Pancreas (tissue), 10 donors: ENCODE results near the gene NQO2. TPM values are rescaled to one million over a fixed set of nuclear protein-coding genes. Genes with fewer than 3 reads are reported as not detected.
"Not testable (repeated sequence)": the region's sequence is repeated elsewhere in the genome, so short reads cannot be mapped to it uniquely, and the experiment has no call there.

Experiments
- ATAC-seq, 4 donors: fragments of 200-7000 bp; cut with Tn5 transposase; one replicate each; pipeline versions ENCODE4 v1.8.0 to v1.9.1; 2020; ENCODE audit warnings: mild to moderate bottlenecking in 4 of 4, moderate library complexity in 4 of 4
- DNase-seq, 6 donors: peaks; one replicate each; pipeline ENCODE4 v3.0.0-alpha.2; 2020
- FAIRE-seq: peaks from 2 replicates; lab custom pipeline; 2012; peaks lifted over from hg19 to GRCh38; lab: Jason Lieb, UNC
- H3K27ac ChIP-seq, 4 donors: fragments of 200-600 bp; sonication (generic); 1 replicate in 3 of 4; 2 replicates in 1 of 4; pipeline versions ENCODE4 v1.5.0 to v1.8.0; 2020
- H3K27me3 ChIP-seq, 4 donors: fragments of 200-600 bp; one replicate each; pipeline ENCODE4 v1.8.0; 2021
- H3K36me3 ChIP-seq, 3 donors: fragments of 200-600 bp; sonication (generic) in 1 of 3; one replicate each; pipeline versions ENCODE4 v1.5.0 to v1.8.0; 2020 to 2021
- H3K4me1 ChIP-seq, 3 donors: fragments of 200-600 bp; one replicate each; pipeline ENCODE4 v1.8.0; 2021
- H3K4me3 ChIP-seq, 4 donors: fragments of 200-600 bp; sonication (generic) in 2 of 4; one replicate each; pipeline versions ENCODE4 v1.5.0 to v1.8.0; 2020 to 2021
- H3K9me3 ChIP-seq, 4 donors: fragments of 200-600 bp; one replicate each; pipeline ENCODE4 v1.8.0; 2021
- WGBS, 2 donors: extraction: QIAGEN DNeasy Blood & Tissue Kit; methylation state at CpG; one replicate each; pipeline ENCODE4 v1.1.7; 2013; 5-methylcytosine and 5-hydroxymethylcytosine counted together
- intact Hi-C, 3 donors: fragments of 100-400 bp; cut with DNase I; formaldehyde crosslinking; loops; one replicate each; pipeline versions ENCODE4 v1.11.1 to v1.14.2; 2022
- polyA plus RNA-seq, 2 donors: library from polyadenylated mRNA; stranded (reverse); fragments of 200-250 nt; gene quantifications; one replicate each; pipeline ENCODE4 v1.2.3, GENCODE V29; 2013
- total RNA-seq, 6 donors: library from RNA; stranded (reverse); fragmentation: NEBNext Ultra II Directional in 4 of 6; extraction: Animal tissue kit (Norgen Biotek cat#: 25700) in 4 of 6; gene quantifications; one replicate each; pipeline versions ENCODE4 v1.2.1 to v1.2.4, GENCODE V29; 2021 to 2023
- TF ChIP-seq, protein P1 (sequence below), 4 donors: fragments of 200-600 bp; sonication (generic) in 3 of 4; IDR thresholded peaks; one replicate each; pipeline versions ENCODE4 v1.5.0 to v1.8.0; 2021; ENCODE audit warnings: antibody characterized with exemption in 4 of 4
- donor health status: healthy with polysubstance abuse.
- donor health status: DM: no; HTN: no; CAD: no; lungs with moderate emphysema.
- donor health status: DM: no; HTN: no; CAD: no.
- donor health status: control.
- donor health status: control.
- donor health status: Bipolar disorder and iron deficiency.
- donor health status: DM: yes; HTN: yes; CAD: no.
- donor health status: DM: no; HTN: no; CAD: no.
- donor health status: DM: no; HTN: no; CAD: no.
- donor health status: DM: yes; HTN: yes; CAD: no.

The NQO2 gene
- total and polyA plus RNA-seq, 8 donors, result 12.7 to 23.0 (median 21.1) TPM

DNA sequence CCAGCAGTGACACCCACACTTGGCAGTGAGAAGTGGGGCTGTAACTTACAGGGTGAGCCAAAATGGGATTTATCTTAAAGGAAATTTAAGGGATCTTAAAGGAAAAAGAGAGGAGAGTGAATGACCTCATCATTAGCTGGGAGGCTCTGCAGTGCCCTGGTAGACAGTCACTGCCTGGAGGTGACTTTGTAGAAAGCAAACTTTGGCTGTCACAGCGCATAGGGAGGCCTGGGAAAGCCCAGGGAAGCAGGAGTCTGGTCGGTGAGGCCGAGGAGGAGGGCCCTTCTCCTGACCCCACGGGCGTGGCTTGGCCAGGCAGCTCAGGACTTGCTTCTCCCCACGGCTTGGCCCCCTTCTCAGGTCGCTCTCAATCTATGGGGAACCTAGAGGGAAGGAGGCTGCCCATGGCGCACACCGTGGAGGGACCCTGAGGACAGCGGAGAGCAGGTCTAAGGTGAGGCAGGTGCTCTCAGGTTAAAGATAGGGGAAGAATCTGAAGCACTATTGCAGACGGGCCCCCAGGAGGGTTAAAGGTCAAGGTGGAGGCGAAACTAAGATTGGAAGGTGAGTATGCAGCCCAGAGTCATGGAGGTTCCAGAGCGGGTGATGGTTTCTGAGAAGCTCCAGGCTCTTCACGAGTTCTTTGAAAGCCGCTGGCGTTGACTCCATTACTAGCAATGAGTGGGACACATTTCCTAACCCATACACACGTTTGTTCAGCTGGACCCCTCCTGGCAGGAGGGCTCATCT is 53.0 kb downstream of the NQO2 start:
- 70 to 75% methylated on average over 17 of the region's 17 CpGs for WGBS, 2 donors
- TF ChIP-seq, protein P1, sequence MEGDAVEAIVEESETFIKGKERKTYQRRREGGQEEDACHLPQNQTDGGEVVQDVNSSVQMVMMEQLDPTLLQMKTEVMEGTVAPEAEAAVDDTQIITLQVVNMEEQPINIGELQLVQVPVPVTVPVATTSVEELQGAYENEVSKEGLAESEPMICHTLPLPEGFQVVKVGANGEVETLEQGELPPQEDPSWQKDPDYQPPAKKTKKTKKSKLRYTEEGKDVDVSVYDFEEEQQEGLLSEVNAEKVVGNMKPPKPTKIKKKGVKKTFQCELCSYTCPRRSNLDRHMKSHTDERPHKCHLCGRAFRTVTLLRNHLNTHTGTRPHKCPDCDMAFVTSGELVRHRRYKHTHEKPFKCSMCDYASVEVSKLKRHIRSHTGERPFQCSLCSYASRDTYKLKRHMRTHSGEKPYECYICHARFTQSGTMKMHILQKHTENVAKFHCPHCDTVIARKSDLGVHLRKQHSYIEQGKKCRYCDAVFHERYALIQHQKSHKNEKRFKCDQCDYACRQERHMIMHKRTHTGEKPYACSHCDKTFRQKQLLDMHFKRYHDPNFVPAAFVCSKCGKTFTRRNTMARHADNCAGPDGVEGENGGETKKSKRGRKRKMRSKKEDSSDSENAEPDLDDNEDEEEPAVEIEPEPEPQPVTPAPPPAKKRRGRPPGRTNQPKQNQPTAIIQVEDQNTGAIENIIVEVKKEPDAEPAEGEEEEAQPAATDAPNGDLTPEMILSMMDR (IDR thresholded peaks at IDR 0.05), result no peak
- intact Hi-C loops, result loop anchor here in 1 of 3 donors (10.0 kb wide), 1 partner anchor 208 kb away; the partner anchor contains the start of gene SERPINB1
- H3K9me3 ChIP-seq, result no peaks in the 10 kb centered on the region
- ATAC-seq (no peak), DNase-seq (peak in 2 of 6 donors; percentile 37 to 70), FAIRE-seq (no peak)
- H3K4me3 ChIP-seq, result peak overlapping the region in 1 of 4 donors; percentile 51
- no peak overlapping the region for H3K27ac ChIP-seq
- H3K36me3 ChIP-seq, result no peaks in the 10 kb centered on the region
- H3K4me1 ChIP-seq, result peaks cover 0 to 3% (median 0%) of the 10 kb centered on the region in 3 donors
- no peaks in the 10 kb centered on the region for H3K27me3 ChIP-seq

DNA sequence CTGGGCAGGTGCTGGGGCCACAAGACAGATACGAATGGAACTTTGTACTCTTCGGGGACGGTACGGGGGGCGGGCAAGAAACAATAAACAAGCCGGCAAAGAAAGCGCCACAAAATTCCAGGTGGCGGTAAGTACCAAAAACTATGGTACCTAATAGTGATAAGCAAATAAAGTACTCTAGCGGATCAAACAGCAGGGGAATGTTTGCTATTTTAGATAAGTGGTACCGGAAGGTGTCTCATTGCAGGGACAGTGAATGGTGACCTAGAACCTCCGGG is 53.5 kb downstream of the NQO2 start:
- Histone ChIP-seq H3K9me3 (no peaks in the 10 kb centered on the region), H3K4me1 (peaks cover 0 to 3% (median 0%) of the 10 kb centered on the region in 3 donors), H3K27ac (peak overlapping the region in 3 of 4 donors; percentile 28 to 54 (median 45)), H3K36me3 (no peaks in the 10 kb centered on the region), H3K4me3 (peak overlapping the region; percentile 18 to 51 (median 37)), H3K27me3 (no peaks in the 10 kb centered on the region)
- DNase-seq (no peak), FAIRE-seq (no peak), ATAC-seq (no peak)
- WGBS, 2 donors, result 20 to 24% methylated on average over 11 of the region's 11 CpGs
- intact Hi-C loops, result loop anchor here in 1 of 3 donors (10.0 kb wide), 1 partner anchor 208 kb away; the partner anchor contains the start of gene SERPINB1
- TF ChIP-seq, protein P1 (IDR thresholded peaks at IDR 0.05), result no peak

DNA sequence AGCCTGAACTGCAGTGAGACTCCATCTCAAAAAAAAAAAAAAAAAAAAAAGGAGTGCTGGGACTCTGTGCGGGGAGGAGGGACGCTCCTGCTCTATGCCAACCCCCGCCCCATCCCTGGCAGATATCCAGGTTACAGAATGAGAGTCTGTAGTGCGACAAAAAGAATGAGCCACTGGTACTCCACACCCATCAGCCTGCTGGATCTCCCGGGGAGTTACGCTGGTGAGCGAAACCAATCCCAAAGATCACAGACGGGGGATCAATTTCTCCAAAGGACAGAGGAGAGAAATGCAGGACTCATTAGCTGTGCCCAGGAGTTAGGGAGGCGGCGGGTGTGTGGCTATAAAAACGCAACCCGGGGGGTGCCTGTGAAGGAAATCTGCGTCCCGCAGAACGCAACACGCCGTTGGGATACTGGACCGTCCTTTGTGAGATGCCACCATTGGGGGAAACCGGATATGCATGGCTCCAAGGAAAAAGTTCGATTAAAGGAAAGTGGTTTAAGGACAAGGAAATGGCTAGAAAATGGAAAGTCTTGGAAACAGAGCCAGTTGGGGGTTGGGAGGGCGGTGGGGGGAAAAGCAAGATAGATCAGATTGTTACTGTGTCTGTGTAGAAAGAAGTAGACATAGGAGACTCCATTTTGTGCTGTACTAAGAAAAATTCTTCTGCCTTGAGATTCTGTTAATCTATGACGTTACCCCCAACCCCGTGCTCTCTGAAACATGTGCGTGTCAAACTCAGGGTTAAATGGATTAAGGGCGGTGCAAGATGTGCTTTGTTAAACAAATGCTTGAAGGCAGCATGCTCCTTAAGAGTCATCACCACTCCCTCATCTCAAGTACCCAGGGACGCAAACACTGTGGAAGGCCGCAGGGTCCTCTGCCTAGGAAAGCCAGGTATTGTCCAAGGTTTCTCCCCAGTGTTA is 54.8 kb downstream of the NQO2 start:
- intact Hi-C loops, result loop anchor here in 2 of 3 donors (5.0 to 10.0 kb wide), 2 partner anchors 57 to 210 kb away; partner anchors contain the start of genes NQO2 (in 1 of the 2) and SERPINB1 (in 1 of the 2)
- peak overlapping the region in 1 of 4 donors; percentile 51 for H3K4me3 ChIP-seq
- H3K9me3 ChIP-seq, FAIRE-seq, H3K4me1 ChIP-seq, H3K27me3 ChIP-seq, H3K27ac ChIP-seq, H3K36me3 ChIP-seq: not testable (repeated sequence)
- DNase-seq (peak in 2 of 6 donors; percentile 37 to 66), ATAC-seq (peak in 1 of 4 donors; percentile 1)
- WGBS, 2 donors, result 58 to 68% methylated on average over 26 to 27 of the region's 27 CpGs

DNA sequence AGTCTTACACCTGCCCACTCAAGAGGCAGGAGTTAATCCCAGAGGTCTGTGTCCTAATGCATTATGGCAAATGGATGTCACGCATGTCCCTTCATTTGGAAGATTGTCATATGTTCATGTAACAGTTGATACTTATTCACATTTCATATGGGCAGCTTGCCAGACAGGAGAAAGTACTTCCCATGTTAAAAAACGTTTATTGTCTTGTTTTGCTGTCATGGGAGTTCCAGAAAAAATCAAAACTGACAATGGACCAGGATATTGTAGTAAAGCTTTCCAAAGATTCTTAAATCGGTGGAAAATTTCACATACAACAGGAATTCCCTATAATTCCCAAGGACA is 55.4 kb downstream of the NQO2 start:
- not testable (repeated sequence) for ATAC-seq, H3K27ac ChIP-seq, DNase-seq, H3K4me3 ChIP-seq, FAIRE-seq, H3K4me1 ChIP-seq, H3K9me3 ChIP-seq, H3K27me3 ChIP-seq, H3K36me3 ChIP-seq
- 41 to 58% methylated on average over 3 of the region's 3 CpGs for WGBS, 2 donors
- intact Hi-C loops, result loop anchor here in 2 of 3 donors (5.0 to 10.0 kb wide), 2 partner anchors 58 to 210 kb away; partner anchors contain the start of genes NQO2 (in 1 of the 2) and SERPINB1 (in 1 of the 2)

DNA sequence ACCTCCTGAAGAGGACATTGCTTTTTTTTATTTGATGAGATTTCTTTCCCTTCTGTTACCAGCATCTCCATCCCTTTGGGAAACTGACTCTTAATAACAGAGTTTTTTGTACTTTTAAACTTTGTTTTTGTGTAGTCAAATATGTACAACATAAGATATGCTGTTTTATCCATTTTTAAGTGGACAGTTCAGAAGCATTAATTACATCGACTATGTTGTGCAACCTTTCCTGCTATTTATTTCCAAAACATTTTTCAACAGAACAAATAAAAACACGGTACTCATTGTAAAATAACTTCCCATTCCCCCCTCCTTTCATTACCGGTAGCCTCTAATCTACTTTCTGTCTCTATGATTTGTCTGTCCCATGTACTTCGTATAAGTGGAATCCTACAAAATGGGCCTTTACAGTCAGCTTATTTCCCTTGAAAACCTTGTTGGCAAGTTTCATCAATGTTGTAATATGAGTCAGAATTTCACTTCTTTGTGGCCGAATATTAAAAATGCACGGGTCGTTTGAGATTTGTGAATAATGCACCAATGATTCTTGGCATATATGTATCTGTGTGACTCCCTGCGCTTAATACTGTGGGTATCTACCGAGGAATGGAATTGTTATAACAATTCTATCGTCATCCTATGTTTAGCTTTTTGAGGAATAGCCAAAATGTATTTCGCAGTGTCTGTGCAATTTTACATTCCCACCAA is 57.5 kb downstream of the NQO2 start:
- Histone ChIP-seq H3K27me3 (no peaks in the 10 kb centered on the region), H3K4me3 (no peak overlapping the region), H3K27ac (no peak overlapping the region), H3K36me3 (no peaks in the 10 kb centered on the region), H3K9me3 (no peaks in the 10 kb centered on the region), H3K4me1 (peaks cover 0 to 3% (median 0%) of the 10 kb centered on the region in 3 donors)
- FAIRE-seq (no peak), ATAC-seq (no peak), DNase-seq (no peak)
- intact Hi-C loops, result loop anchor here in 2 of 3 donors (2.0 to 10.0 kb wide), 3 partner anchors 58 to 212 kb away; partner anchors contain the start of genes NQO2 (in 2 of the 2) and SERPINB1 (in 1 of the 2)
- TF ChIP-seq, protein P1 (IDR thresholded peaks at IDR 0.05), result no peak
- WGBS, 2 donors, result 61 to 76% methylated on average over 11 of the region's 11 CpGs
